GM10266 (cell line): ENCODE measurements around the gene TTLL12.

Experiments used
- DNase-seq: peaks from one replicate; pipeline ENCODE4 v3.0.0; 2012; ENCODE audit errors: extremely low spot score
- TF ChIP-seq, protein P1 (sequence below): IDR thresholded peaks from 2 replicates; pipeline ENCODE4 v1.5.1; 2012; ENCODE audit warnings: mild to moderate bottlenecking, low read depth; ENCODE audit not compliant: control insufficient read depth, insufficient read depth; ENCODE audit errors: missing control alignments

The TTLL12 gene

GRCh38 chr22:43213051-43213450 is 26.1 kb upstream of the TTLL12 start:
- DNase-seq = no peak

GRCh38 chr22:43212434-43212952 is 25.6 kb upstream of the TTLL12 start:
- no peak for DNase-seq
- TF ChIP-seq, protein P1, sequence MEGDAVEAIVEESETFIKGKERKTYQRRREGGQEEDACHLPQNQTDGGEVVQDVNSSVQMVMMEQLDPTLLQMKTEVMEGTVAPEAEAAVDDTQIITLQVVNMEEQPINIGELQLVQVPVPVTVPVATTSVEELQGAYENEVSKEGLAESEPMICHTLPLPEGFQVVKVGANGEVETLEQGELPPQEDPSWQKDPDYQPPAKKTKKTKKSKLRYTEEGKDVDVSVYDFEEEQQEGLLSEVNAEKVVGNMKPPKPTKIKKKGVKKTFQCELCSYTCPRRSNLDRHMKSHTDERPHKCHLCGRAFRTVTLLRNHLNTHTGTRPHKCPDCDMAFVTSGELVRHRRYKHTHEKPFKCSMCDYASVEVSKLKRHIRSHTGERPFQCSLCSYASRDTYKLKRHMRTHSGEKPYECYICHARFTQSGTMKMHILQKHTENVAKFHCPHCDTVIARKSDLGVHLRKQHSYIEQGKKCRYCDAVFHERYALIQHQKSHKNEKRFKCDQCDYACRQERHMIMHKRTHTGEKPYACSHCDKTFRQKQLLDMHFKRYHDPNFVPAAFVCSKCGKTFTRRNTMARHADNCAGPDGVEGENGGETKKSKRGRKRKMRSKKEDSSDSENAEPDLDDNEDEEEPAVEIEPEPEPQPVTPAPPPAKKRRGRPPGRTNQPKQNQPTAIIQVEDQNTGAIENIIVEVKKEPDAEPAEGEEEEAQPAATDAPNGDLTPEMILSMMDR = no peak

More at GRCh38 chr22:43213051-43213450, 26.1 kb upstream of the TTLL12 start:
- TF ChIP-seq, protein P1 = no peak

GRCh38 chr22:43211941-43212433 is 25.1 kb upstream of the TTLL12 start:
- no peak for DNase-seq
- TF ChIP-seq, protein P1 = no peak

- no peak for DNase-seq
- TF ChIP-seq, protein P1 = no peak
These were observed 23.9 kb upstream of the TTLL12 start for GRCh38 chr22:43210631-43211515.

DNA sequence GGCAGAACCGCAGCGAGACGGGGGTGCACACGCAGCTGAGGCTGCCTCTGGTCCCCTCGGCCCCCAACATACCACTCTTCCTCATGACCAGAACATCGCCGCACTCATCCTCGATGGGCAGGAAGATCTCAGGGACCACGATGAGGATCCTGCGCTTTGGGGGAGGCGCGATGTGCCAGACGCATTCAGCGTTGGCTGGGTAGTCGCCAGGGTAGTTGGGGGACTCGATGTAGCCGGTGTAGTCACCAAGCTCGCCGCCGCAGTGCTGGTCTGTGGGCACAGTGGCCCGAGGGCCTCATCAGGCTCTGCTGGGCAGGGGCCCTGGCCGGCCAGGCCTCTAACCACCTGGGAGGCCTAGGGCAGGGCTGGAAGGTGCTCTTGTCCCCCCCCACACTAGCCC is 23.0 kb upstream of the TTLL12 start:
- DNase-seq = no peak
- TF ChIP-seq, protein P1 = no peak

DNA sequence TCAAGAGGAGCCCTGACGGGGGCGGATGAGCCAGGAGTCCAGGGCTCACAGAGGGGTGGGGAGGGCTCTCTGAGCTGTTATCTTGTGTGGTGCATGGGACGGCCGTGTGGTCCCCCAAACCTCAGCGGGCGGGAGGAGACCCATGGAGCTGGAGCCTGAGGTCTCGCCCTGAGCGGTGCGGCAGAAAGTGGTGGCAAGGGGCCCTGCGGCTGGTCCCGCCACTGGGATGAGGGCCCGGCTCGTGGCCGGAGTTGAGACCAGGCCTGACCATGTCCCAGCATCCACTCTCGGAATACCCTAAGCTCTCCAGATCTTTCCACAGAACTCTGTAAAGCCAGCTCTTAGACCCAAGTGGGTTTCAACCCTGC is 22.6 kb upstream of the TTLL12 start:
- no peak for DNase-seq
- TF ChIP-seq, protein P1 = no peak

- DNase-seq = no peak
- TF ChIP-seq, protein P1 = no peak
These were observed 22.0 kb upstream of the TTLL12 start for GRCh38 chr22:43208703-43209522.
